Heart left ventricle (tissue), 13 donors: ENCODE results near the gene CDK6.

ENCODE experiments used
- POLR2A ChIP-seq, 2 donors: fragments of 450-650 bp; IDR thresholded peaks; one replicate each; pipeline ENCODE4 v1.6.1; 2017; ENCODE audit warnings: antibody characterized with exemption in 2 of 2, mild to moderate bottlenecking in 2 of 2, moderate library complexity in 2 of 2
- TF ChIP-seq, protein P1 (sequence below), 12 donors: fragments of 200-600 bp; sonication (generic) in 4 of 12; IDR thresholded peaks; one replicate each; pipeline versions ENCODE4 v1.5.0 to v1.8.0; 2018 to 2022; ENCODE audit warnings: antibody characterized with exemption in 12 of 12, mild to moderate bottlenecking in 5 of 12
- donor health status: ischemic (EF 13 %, LVEDD 7.1; RV severe dilation, severe dysfunction).
- donor health status: DM: no; HTN: yes; CAD: no.
- donor health status: DM: no; HTN: no; CAD: no.
- donor health status: ischemic (EF 25% LVEDD 6.9; RV normal size, moderate dysfunction).
- donor health status: ischemic (EF 25% LVEDD 5.7; RV mildly dilated, moderate dysfunction).
- donor health status: ischemic (EF 35%, LVEDD 5.7; RV mildly dilated, moderate dysfunction).
- donor health status: nonischemic (EF 11% LVEDD 7.7; RV severe dilation, severe dysfunction).
- donor health status: DM: yes; HTN: yes; CAD: no.
- donor health status: PGD.
- donor health status: ischemic (EF 29% LVEDD 5.4; RV normal size, mild dysfunction).
- donor health status: nonischemic (EF 23%, LVEDD 6.1; RV moderate dilation, normal function).

- no peak for TF ChIP-seq POLR2A (IDR thresholded peaks at IDR 0.05)
- TF ChIP-seq, protein P1, sequence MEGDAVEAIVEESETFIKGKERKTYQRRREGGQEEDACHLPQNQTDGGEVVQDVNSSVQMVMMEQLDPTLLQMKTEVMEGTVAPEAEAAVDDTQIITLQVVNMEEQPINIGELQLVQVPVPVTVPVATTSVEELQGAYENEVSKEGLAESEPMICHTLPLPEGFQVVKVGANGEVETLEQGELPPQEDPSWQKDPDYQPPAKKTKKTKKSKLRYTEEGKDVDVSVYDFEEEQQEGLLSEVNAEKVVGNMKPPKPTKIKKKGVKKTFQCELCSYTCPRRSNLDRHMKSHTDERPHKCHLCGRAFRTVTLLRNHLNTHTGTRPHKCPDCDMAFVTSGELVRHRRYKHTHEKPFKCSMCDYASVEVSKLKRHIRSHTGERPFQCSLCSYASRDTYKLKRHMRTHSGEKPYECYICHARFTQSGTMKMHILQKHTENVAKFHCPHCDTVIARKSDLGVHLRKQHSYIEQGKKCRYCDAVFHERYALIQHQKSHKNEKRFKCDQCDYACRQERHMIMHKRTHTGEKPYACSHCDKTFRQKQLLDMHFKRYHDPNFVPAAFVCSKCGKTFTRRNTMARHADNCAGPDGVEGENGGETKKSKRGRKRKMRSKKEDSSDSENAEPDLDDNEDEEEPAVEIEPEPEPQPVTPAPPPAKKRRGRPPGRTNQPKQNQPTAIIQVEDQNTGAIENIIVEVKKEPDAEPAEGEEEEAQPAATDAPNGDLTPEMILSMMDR (IDR thresholded peaks at IDR 0.05), result no peak
These were observed 212.8 kb downstream of the CDK6 start for GRCh38 chr7:92623544-92623943.
